WTC11 (cell line): ENCODE measurements around the gene MVP. TPM values are rescaled to one million over a fixed set of nuclear protein-coding genes. Genes with fewer than 3 reads are reported as not detected.

ENCODE experiments used
- ATAC-seq: fragments of 200-7000 bp; cut with Tn5 transposase; 2 replicates; pipeline ENCODE4 v1.10.0; 2021; ENCODE audit warnings: mild to moderate bottlenecking, moderate library complexity
- CTCF ChIA-PET: fragments of 300-600 bp; sonication (Branson Sonifier 250); formaldehyde crosslinking; loops from one replicate; lab custom pipeline; 2021; ENCODE audit warnings: antibody characterized with exemption; lab: Charles Lee
- POLR2A ChIA-PET: fragments of 350-600 bp; sonication (Branson Sonifier 250); formaldehyde crosslinking; loops from one replicate; lab custom pipeline; 2021; ENCODE audit warnings: antibody characterized with exemption; lab: Charles Lee
- DNase-seq: peaks from one replicate; pipeline ENCODE4 v3.0.0; 2021; ENCODE audit warnings: low spot score
- H3K27ac Mint-ChIP-seq: 2 replicates; pipeline ENCODE4 v1.8.0; 2021; ENCODE audit warnings: mixed read lengths
- H3K27me3 Mint-ChIP-seq: 2 replicates; pipeline ENCODE4 v1.8.0; 2021; ENCODE audit warnings: low read depth, mild to moderate bottlenecking, moderate library complexity, mixed read lengths
- H3K36me3 Mint-ChIP-seq: 2 replicates; pipeline ENCODE4 v1.8.0; 2021; ENCODE audit warnings: mixed read lengths
- H3K4me1 Mint-ChIP-seq: 2 replicates; pipeline ENCODE4 v1.8.0; 2022; ENCODE audit warnings: mixed read lengths
- H3K4me3 Mint-ChIP-seq: 2 replicates; pipeline ENCODE4 v1.8.0; 2021; ENCODE audit warnings: mild to moderate bottlenecking, moderate library complexity, mixed read lengths
- H3K9me3 Mint-ChIP-seq: 2 replicates; pipeline ENCODE4 v1.8.0; 2021; ENCODE audit warnings: mixed read lengths
- ATF2 ChIP-seq: sonication (generic); formaldehyde crosslinking; IDR thresholded peaks from 2 replicates; pipeline ENCODE4 v1.8.1; 2022; ENCODE audit warnings: low read depth, missing genetic modification reagents, borderline replicate concordance
- E2F1 ChIP-seq: sonication (generic); formaldehyde crosslinking; IDR thresholded peaks from 2 replicates; pipeline ENCODE4 v1.8.0; 2022; ENCODE audit warnings: mild to moderate bottlenecking, missing genetic modification reagents
- ETV6 ChIP-seq: sonication (generic); formaldehyde crosslinking; IDR thresholded peaks from 2 replicates; pipeline ENCODE4 v1.8.1; 2022; ENCODE audit warnings: mild to moderate bottlenecking, missing genetic modification reagents
- FOXJ3 ChIP-seq: sonication (generic); formaldehyde crosslinking; IDR thresholded peaks from 2 replicates; pipeline ENCODE4 v1.9.0; 2021; ENCODE audit warnings: missing genetic modification reagents, mild to moderate bottlenecking, borderline replicate concordance
- FOXK1 ChIP-seq: sonication (generic); formaldehyde crosslinking; IDR thresholded peaks from 2 replicates; pipeline ENCODE4 v1.8.0; 2022; ENCODE audit warnings: mild to moderate bottlenecking, moderate library complexity, missing genetic modification reagents
- GTF2I ChIP-seq: fragments of 250-450 bp; sonication (Bioruptor Pico); conservative IDR thresholded peaks from 2 replicates; pipeline ENCODE4 v1.4.0; 2021; ENCODE audit warnings: mild to moderate bottlenecking
- IRF1 ChIP-seq: sonication (generic); formaldehyde crosslinking; IDR thresholded peaks from 2 replicates; pipeline ENCODE4 v1.8.0; 2023; ENCODE audit warnings: missing genetic modification reagents
- IRF2 ChIP-seq: sonication (generic); formaldehyde crosslinking; IDR thresholded peaks from 2 replicates; pipeline ENCODE4 v1.8.0; 2022; ENCODE audit warnings: low read depth, missing genetic modification reagents, borderline replicate concordance
- KAT7 ChIP-seq: sonication (generic); formaldehyde crosslinking; IDR thresholded peaks from 2 replicates; pipeline ENCODE4 v1.8.1; 2023; ENCODE audit warnings: missing genetic modification reagents, mild to moderate bottlenecking, borderline replicate concordance
- NR3C1 ChIP-seq: sonication (generic); formaldehyde crosslinking; conservative IDR thresholded peaks from 2 replicates; pipeline ENCODE4 v1.8.1; 2023; ENCODE audit warnings: low read depth, mild to moderate bottlenecking, missing genetic modification reagents
- SMAD4 ChIP-seq: sonication (generic); formaldehyde crosslinking; IDR thresholded peaks from 2 replicates; pipeline ENCODE4 v1.8.0; 2022; ENCODE audit warnings: mild to moderate bottlenecking, missing genetic modification reagents
- TCF7 ChIP-seq: sonication (generic); formaldehyde crosslinking; IDR thresholded peaks from 2 replicates; pipeline ENCODE4 v1.8.0; 2022; ENCODE audit warnings: mild to moderate bottlenecking, low read depth, missing genetic modification reagents, moderate library complexity
- USF1 ChIP-seq: sonication (generic); formaldehyde crosslinking; IDR thresholded peaks from 2 replicates; pipeline ENCODE4 v1.8.0; 2022; ENCODE audit warnings: mild to moderate bottlenecking, missing genetic modification reagents
- ZMAT4 ChIP-seq: fragments of 250-450 bp; sonication (Bioruptor Pico); IDR thresholded peaks from 2 replicates; pipeline ENCODE4 v1.9.0; 2021; ENCODE audit warnings: mild to moderate bottlenecking
- ZNF121 ChIP-seq: sonication (generic); formaldehyde crosslinking; IDR thresholded peaks from 2 replicates; pipeline ENCODE4 v1.8.0; 2023; ENCODE audit warnings: missing genetic modification reagents
- ZNF138 ChIP-seq: sonication (generic); formaldehyde crosslinking; conservative IDR thresholded peaks from 2 replicates; pipeline ENCODE4 v1.8.1; 2022; ENCODE audit warnings: mild to moderate bottlenecking, moderate library complexity, missing genetic modification reagents
- ZNF425 ChIP-seq: fragments of 250-450 bp; sonication (Bioruptor Pico); conservative IDR thresholded peaks from 2 replicates; pipeline ENCODE4 v1.9.0; 2021; ENCODE audit warnings: mild to moderate bottlenecking
- total RNA-seq: library from RNA; stranded (reverse); gene quantifications from 3 replicates; pipeline ENCODE4 v1.2.3, GENCODE V29; 2021

Gene MVP
- total RNA-seq, 1 experiment from 2014 or later: 10.8 TPM

GRCh38 chr16:29820730-29821642, 724 bp downstream of the MVP start (continued):
- no peak for TF ChIP-seq IRF1 (CRISPR knock-in tag)
- no peak for TF ChIP-seq E2F1 (CRISPR knock-in tag)
- no peak for TF ChIP-seq ZMAT4 (CRISPR knock-in tag)
- no peak for TF ChIP-seq ATF2 (CRISPR knock-in tag)

GRCh38 chr16:29821643-29822115, 1.4 kb downstream of the MVP start:
- no peak overlapping the region for H3K4me3 Mint-ChIP-seq
- no peak for ATAC-seq
- H3K36me3 Mint-ChIP-seq: peaks cover 30% of the 10 kb centered on the region
- TF ChIP-seq SMAD4 (CRISPR knock-in tag): no peak
- no peak for TF ChIP-seq ZNF138 (CRISPR knock-in tag)
- TF ChIP-seq ZNF121: 0 out of 2 replicates have a peak, but pooled peaks have one; percentile 21
- TF ChIP-seq GTF2I (CRISPR knock-in tag): no peak
- no peak for TF ChIP-seq ETV6 (CRISPR knock-in tag)
- ChIA-PET POLR2A (no interaction called here), CTCF (interaction anchor here (6.0 kb wide), 1 partner anchor 26 kb away, joined by 50 read pairs; no protein-coding TSS in a partner anchor)
- H3K27ac Mint-ChIP-seq: no peak overlapping the region; the same call in 1 of the 2 replicates
- peaks cover 46% of the 10 kb centered on the region for H3K4me1 Mint-ChIP-seq
- no peaks in the 10 kb centered on the region for H3K27me3 Mint-ChIP-seq
- no peak for DNase-seq
- H3K9me3 Mint-ChIP-seq: no peaks in the 10 kb centered on the region

- no peaks in the 10 kb centered on the region for H3K27me3 Mint-ChIP-seq
- no peak overlapping the region for H3K27ac Mint-ChIP-seq
- ChIA-PET CTCF (interaction anchor here (1.0 to 6.4 kb wide), 2 partner anchors 24 to 40 kb away, joined by 3 to 68 read pairs; no protein-coding TSS in a partner anchor), POLR2A (interaction anchor here (0.7 to 0.8 kb wide), 2 partner anchors 18 to 873 kb away, joined by 3 to 5 read pairs; partner anchors contain the start of gene MAZ)
- ATAC-seq (no peak), DNase-seq (no peak)
- peaks cover 9% of the 10 kb centered on the region for H3K36me3 Mint-ChIP-seq
- no peak overlapping the region for H3K4me3 Mint-ChIP-seq
- H3K4me1 Mint-ChIP-seq: peaks cover 25% of the 10 kb centered on the region
- TF ChIP-seq E2F1 (CRISPR knock-in tag): no peak
- no peak for TF ChIP-seq ZNF425 (CRISPR knock-in tag)
- TF ChIP-seq FOXJ3 (CRISPR knock-in tag): no peak
- no peak for TF ChIP-seq FOXK1
- no peak for TF ChIP-seq ZNF138 (CRISPR knock-in tag)
- no peak for TF ChIP-seq IRF2 (CRISPR knock-in tag)
- TF ChIP-seq TCF7 (CRISPR knock-in tag): no peak
- no peak for TF ChIP-seq NR3C1
- no peak for TF ChIP-seq KAT7 (CRISPR knock-in tag)
- no peak for TF ChIP-seq USF1 (CRISPR knock-in tag)
- no peaks in the 10 kb centered on the region for H3K9me3 Mint-ChIP-seq
These were observed 4.4 kb downstream of the MVP start for GRCh38 chr16:29824589-29825144.
